GM12864 (cell line): ENCODE results near the gene FOXD1.

Experiments
- DNase-seq: peaks from one replicate; pipeline ENCODE4 v3.0.0-alpha.2; 2011; ENCODE audit warnings: low read depth
- H3K4me3 ChIP-seq: 2 replicates; pipeline ENCODE4 v1.5.1; 2011; ENCODE audit warnings: mild to moderate bottlenecking, low read depth, low read length, control low read depth
- CTCF ChIP-seq: IDR thresholded peaks from 2 replicates; pipeline ENCODE4 v1.5.1; 2011; ENCODE audit warnings: low read depth, mild to moderate bottlenecking, moderate library complexity, low read length, control low read depth, inconsistent platforms; ENCODE audit errors: missing control alignments

Gene FOXD1

GRCh38 chr5:73448463-73449136, at the start of gene FOXD1:
Gene FOXD1 (minus strand): TSS chr5:73448777. CDS start chr5:73448362, 415 bp downstream.
- H3K4me3 ChIP-seq = peak within 1 kb of the TSS; percentile 53
- no peak for DNase-seq
- no peak for TF ChIP-seq CTCF

DNA sequence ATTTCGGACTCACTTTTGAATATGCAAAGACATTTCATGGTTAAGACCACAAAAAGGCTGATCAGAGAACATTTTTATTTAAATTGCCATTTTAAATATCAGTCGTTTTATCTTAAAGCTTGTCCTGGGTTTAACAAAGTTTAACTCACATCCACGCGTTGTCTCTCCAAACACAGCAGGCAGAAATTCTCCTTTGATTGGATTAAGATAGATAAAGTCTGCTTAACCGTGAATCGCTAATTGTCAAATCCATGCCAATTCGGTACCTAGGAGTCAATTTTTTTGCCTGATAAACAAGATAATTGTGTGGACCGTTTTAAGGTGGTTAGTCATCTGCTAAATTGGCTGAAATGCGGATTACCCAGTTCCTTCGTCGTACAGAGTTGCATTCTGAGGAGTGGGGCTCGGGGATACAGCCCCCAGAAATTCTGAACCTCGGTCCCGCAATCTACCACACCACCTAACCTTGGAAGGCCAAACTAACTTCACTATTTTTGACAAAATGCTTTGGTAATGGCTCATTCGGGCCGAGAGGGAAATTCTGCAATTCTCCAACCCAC, 49.0 kb upstream of the FOXD1 start:
- no peak for DNase-seq
- H3K4me3 ChIP-seq = peak overlapping the region; percentile 79
- no peak for TF ChIP-seq CTCF

DNA sequence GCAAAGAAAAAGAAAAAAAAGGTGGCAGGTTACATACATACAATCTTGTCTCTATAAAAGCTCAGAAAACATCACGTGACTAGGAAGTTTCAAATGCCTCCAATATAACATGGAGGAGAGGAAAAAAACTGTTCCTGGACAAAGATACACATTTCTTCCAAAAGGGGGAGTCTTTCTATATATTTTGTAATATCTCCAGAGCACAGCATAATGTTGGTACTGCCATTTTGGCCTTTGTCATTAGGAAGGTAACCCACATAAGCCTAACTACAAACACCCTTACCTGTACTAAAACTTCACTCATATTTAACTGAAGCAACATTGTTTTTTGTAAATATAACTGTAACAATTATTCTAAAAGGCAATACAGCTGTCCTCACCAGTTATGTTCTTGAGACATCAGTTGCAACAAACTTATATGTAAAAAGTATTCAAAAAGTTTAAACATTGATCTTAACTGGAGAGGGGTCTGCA, 48.4 kb upstream of the FOXD1 start:
- peak overlapping the region; percentile 79; the same call in 1 of the 2 replicates for H3K4me3 ChIP-seq
- peak; percentile 34 for TF ChIP-seq CTCF
- no peak for DNase-seq

- H3K4me3 ChIP-seq = no peak overlapping the region
- DNase-seq = no peak
- TF ChIP-seq CTCF = no peak
Observed at GRCh38 chr5:73495772-73496335, 47.3 kb upstream of the FOXD1 start.

- no peak for DNase-seq
- no peak for TF ChIP-seq CTCF
- H3K4me3 ChIP-seq = no peak overlapping the region
Observed at GRCh38 chr5:73494721-73495120, 46.1 kb upstream of the FOXD1 start.

DNA sequence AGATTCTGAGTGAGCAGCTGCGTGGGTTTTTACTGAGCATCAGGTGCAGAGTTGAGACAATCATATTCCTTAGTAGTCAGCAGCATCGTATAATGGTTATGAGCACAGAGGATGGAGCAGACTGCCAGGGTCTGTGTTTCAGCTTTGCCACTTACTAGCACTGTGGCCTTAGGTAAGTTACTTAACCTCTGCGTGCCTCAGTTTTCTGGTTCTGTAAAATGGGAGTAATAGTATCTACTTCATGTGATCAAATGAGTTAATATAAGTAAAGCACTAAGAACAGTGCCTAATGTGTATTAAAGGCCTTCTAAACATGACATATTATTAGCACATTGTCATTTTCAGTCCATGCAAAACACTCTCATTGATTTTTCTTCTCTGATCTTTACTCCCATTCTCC, 44.8 kb upstream of the FOXD1 start:
- TF ChIP-seq CTCF = no peak
- no peak for DNase-seq
- H3K4me3 ChIP-seq = no peak overlapping the region
